ENCODE results near the gene PPP1R2C.

Gene PPP1R2C

GRCh38 chrX:42778096-42778495 is at the start of gene PPP1R2C:
TSS of gene PPP1R2C (minus strand) at chrX:42778163. CDS start at chrX:42778079, 84 bp downstream.
- no peak for DNase-seq

DNA sequence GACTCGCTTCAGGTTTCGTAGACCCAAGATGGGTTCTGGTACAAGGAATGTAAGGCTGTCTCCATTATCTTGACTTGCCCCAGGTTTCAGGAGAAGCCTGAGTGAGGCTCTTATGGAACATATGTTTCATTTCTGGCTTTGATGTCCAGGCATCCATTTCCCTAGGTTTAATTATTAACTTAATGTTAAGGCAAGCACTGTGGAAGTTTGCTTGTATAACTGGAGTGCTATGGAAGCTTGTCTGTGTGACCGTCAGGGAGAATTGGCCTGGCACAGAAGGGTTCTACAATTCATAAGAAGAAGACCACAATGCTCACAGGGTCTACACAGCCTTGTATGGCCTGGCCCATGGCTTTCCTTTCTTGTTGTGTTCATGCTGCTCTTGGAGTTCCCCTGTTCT is 47.2 kb upstream of the PPP1R2C start:
- no peak for DNase-seq

- no peak for DNase-seq
Measured at GRCh38 chrX:42824541-42824940, 46.6 kb upstream of the PPP1R2C start.

GRCh38 chrX:42823443-42823842 is 45.5 kb upstream of the PPP1R2C start:
- DNase-seq = no peak

GRCh38 chrX:42821803-42822443 is 44.0 kb upstream of the PPP1R2C start:
- DNase-seq = no peak

DNA sequence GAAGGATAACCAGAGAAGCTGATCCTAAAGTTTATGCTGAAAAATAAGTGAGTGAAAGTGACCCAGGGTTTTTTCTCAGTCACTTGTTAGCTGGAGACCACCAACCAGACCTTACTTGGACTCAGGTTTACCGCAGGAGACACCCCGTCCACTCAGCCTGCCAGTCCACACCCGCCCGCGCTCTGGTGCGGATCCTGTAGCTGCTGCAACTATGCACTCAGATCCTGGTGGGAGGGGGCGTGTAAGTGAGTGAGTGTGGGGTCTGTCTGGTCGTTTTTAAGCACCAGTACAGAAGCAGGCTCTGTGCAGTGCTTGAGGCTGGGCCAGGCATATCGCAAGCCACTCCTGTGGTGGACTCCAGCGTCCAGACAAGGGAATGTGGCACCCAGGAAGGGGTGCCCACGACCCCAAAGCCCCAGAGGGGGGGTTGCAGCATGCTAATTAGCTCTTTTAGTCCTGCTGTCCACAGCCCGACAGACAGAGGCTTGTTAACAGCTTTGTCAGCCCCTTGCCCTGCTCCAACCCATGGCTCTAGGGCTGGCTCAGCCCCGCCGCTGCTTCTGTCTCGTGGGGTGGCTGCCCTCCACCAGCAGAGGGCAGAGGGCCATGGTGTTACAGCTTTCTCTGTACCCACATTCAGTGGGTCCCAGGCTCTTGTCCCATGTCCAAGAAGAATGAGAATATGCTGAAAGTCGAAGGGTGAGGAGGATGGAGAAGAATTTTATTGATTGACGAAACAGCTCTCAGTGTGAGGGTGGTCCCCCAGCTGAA is 40.4 kb upstream of the PPP1R2C start:
- DNase-seq = no peak

GRCh38 chrX:42809569-42809968 is 31.6 kb upstream of the PPP1R2C start:
- DNase-seq = no peak

DNA sequence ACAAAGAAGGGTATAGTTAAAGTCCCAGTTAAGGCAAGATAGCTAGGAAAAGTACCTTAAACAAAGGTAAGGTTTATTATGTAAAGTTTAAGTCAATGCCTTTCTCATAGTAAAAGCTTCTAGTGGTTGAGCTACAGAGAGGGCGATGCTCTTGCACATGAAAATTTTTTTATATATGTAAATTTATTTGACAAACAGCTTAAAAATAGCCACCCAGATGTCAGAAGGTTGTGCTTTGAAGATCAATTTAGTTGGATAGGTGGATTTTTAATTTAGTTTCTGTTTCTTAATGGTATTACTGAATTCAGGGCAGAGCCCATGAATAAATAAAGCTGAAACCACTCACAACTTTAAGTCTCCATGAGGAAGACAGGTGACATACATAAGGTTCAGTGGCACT is 29.4 kb upstream of the PPP1R2C start:
- no peak for DNase-seq

- DNase-seq = no peak
Measured at GRCh38 chrX:42804524-42804923, 26.6 kb upstream of the PPP1R2C start.

GRCh38 chrX:42803320-42803719 is 25.4 kb upstream of the PPP1R2C start:
- DNase-seq = no peak

- DNase-seq = no peak
Measured at GRCh38 chrX:42797651-42798269, 19.8 kb upstream of the PPP1R2C start.

DNA sequence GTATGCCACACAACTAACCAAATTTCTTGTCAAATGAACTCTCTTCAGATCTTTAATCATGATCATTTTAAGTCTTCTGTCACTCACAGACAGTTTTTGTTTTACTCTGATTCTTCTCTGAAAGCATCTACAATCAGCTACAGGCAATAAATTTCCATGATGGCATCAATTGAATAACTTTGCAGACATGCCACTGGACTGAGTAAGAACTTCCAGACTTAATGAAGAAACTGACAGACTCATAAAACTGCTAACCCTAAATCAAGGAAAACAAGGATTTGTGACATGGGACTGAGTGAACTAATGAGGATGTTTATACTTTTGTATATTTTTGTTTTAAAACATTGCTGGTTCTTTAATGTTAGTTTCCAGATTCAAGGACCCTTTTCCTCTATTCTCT is 5.5 kb upstream of the PPP1R2C start:
- no peak for DNase-seq

DNA sequence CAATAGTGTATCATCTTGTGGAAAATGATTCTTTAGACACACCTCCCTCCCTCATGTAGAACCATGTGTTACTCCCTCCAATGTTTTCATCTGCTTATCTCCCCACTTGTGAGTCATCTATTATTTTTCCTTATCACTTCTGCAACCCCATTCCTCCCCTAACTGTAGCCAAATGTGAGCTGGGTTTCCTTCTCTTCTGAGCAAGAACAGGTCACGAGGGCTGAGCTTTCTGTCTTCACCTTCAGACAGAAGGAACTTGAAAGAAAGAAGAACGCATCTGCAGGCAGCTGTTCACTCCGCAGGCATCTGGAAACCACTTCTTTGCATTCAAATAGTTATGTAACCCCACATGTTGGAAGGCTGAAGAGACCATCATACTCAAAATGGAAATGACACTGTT is 1.8 kb downstream of the PPP1R2C start:
- DNase-seq = no peak

GRCh38 chrX:42772874-42773273 is 5.1 kb downstream of the PPP1R2C start:
- no peak for DNase-seq

- DNase-seq = no peak
Measured at GRCh38 chrX:42771506-42772335, 6.2 kb downstream of the PPP1R2C start.

DNA sequence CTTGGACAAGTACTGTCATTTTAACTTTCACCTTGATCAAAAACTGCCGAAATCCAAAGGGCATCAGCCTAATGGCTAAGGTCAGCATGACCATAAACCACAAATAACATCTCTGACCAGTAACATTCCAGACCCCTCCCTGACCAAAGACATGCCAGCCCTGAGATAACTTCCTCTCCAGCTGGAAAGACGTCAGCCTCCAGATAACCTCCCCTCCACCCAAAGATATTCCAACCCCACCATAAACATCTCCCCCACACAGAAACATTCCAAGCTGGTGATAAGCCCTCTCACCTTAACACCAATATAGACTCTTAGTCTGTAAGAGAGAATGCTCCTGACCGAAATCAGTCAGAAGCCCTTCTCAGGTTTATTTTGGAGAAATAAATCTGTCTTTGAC is 7.4 kb downstream of the PPP1R2C start:
- no peak for DNase-seq

DNA sequence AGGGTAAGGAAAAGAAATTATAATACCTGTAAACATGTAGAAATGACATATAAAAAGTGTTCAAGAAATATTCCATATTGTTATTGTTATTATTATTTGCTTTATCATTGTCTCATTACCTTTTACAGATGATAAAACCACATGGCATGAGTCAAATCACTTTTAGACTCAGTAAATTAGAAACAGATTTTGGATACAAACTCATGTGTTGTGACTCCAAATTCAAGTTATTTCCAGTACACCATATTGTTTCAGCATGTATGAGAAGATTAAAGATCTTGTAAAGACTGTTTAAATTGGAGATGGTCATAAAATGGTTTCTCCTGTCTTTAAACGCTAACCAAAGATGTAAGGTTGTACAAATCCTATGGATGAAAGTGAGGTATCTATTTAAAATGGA is 18.1 kb downstream of the PPP1R2C start:
- no peak for DNase-seq

GRCh38 chrX:42755815-42756214 is 22.1 kb downstream of the PPP1R2C start:
- no peak for DNase-seq

- no peak for DNase-seq
Measured at GRCh38 chrX:42754603-42755002, 23.4 kb downstream of the PPP1R2C start.

DNA sequence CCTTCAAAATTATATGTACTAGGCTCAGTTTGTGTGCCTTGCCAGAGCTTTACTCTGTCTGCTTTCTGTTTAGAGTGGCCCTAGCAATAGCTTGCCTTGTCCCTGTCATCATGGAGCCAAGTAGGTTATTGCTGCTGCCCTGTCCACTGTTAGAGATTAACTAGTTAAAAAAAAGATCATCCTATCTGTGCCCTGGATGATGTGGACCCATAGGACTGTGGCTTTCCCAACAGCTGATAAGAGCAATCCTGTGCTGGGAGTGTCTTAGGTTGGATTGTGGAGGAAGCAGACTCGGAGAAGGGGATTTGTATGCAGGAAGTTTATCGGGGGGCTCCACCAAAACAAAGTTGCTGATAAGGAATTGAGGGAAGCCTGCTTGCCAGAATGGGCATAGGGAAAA is 23.8 kb downstream of the PPP1R2C start:
- no peak for DNase-seq

DNA sequence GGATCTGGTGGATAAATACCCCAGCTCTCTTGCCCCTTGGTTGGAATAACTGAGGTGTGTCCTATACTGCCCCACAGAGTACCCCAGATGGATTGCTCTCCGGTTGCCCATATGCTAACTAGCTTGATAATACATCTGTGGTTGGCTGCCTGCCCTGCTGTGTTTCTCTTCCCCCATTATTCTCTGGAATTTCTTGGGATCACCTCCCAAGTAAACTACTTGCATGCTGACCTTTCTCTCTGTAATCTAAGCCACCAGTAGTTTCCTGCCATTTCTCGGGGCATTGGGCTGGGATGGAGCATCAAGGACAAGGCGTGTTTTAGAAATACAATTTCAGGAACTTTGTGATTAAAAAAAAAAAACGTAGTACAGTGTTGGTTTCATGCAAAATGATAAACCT is 25.2 kb downstream of the PPP1R2C start:
- DNase-seq = no peak

- DNase-seq = no peak
Measured at GRCh38 chrX:42751573-42751972, 26.4 kb downstream of the PPP1R2C start.
